H1 (cell line): ENCODE data around the gene MAP4K5. TPM values are rescaled to one million over a fixed set of nuclear protein-coding genes. Genes with fewer than 3 reads are reported as not detected.
A peak's percentile ranks its signal among the peaks of the same experiment; 100 is the strongest.

Source experiments
- CTCF ChIA-PET: fragments of 300-600 bp; sonication (Branson Sonifier 250); formaldehyde crosslinking; loops from one replicate; lab custom pipeline; 2021; ENCODE audit not compliant: partially characterized antibody; lab: Charles Lee
- POLR2A ChIA-PET: fragments of 300-600 bp; sonication (Branson Sonifier 250); formaldehyde crosslinking; loops from one replicate; lab custom pipeline; 2021; ENCODE audit warnings: inconsistent platforms; ENCODE audit not compliant: partially characterized antibody; lab: Charles Lee
- DNase-seq, 2 experiments: peaks; one replicate each; pipeline versions ENCODE4 v3.0.0 to v3.0.0-alpha.2; 2010 to 2022; ENCODE audit warnings: low spot score in 2 of 2, low read depth in 1 of 2, mixed read lengths in 1 of 2
- FAIRE-seq: peaks from 2 replicates; lab custom pipeline; 2011; peaks lifted over from hg19 to GRCh38; lab: Jason Lieb, UNC
- H2AFZ ChIP-seq: 2 replicates; pipeline ENCODE4 v1.8.1; 2012; ENCODE audit warnings: low read length, inconsistent platforms
- H2AK5ac ChIP-seq: 2 replicates; pipeline ENCODE4 v1.6.1; 2013; ENCODE audit warnings: low read depth, low read length
- H2BK120ac ChIP-seq: replicated peaks from 2 replicates; pipeline ENCODE3; 2013; ENCODE audit warnings: low read depth, low read length, inconsistent platforms
- H2BK12ac ChIP-seq: 2 replicates; pipeline ENCODE4 v1.6.1; 2013; ENCODE audit warnings: low read depth, low read length
- H2BK15ac ChIP-seq: 2 replicates; pipeline ENCODE4 v1.6.1; 2013; ENCODE audit warnings: low read length
- H2BK20ac ChIP-seq: 2 replicates; pipeline ENCODE4 v1.6.1; 2013; ENCODE audit warnings: low read length
- H2BK5ac ChIP-seq: 2 replicates; pipeline ENCODE4 v1.6.1; 2013; ENCODE audit warnings: low read depth, low read length
- H3K14ac ChIP-seq: 2 replicates; pipeline ENCODE4 v1.6.1; 2013; ENCODE audit warnings: inconsistent platforms; ENCODE audit not compliant: insufficient read length
- H3K18ac ChIP-seq: 2 replicates; pipeline ENCODE4 v1.6.1; 2013; ENCODE audit warnings: low read length; ENCODE audit errors: extremely low read depth
- H3K23ac ChIP-seq: 2 replicates; pipeline ENCODE4 v1.6.1; 2013; ENCODE audit warnings: inconsistent platforms; ENCODE audit not compliant: insufficient read length
- H3K23me2 ChIP-seq: 2 replicates; pipeline ENCODE4 v1.6.1; 2013; ENCODE audit warnings: low read depth, low read length
- H3K27ac ChIP-seq: 2 replicates; pipeline ENCODE4 v1.6.1; 2011; ENCODE audit warnings: low read depth, low read length, inconsistent platforms
- H3K27me3 ChIP-seq, 4 experiments: replicated peaks in 1 of 4; 1 replicate in 1 of 4; 2 replicates in 3 of 4; pipeline versions ENCODE4 v1.6.1 to v1.8.1; 2011 to 2013; ENCODE audit warnings: low read length in 3 of 4, mild to moderate bottlenecking in 3 of 4, inconsistent platforms in 2 of 4, mixed read lengths in 2 of 4, moderate library complexity in 1 of 4; ENCODE audit not compliant: control insufficient read depth in 3 of 4, insufficient read depth in 3 of 4; ENCODE audit errors: extremely low read depth in 1 of 4
- H3K36me3 ChIP-seq, 4 experiments: 2 replicates each; pipeline versions ENCODE4 v1.6.1 to v1.8.1; 2011 to 2013; ENCODE audit warnings: mild to moderate bottlenecking in 4 of 4, low read length in 3 of 4, moderate library complexity in 2 of 4, control low read depth in 1 of 4, inconsistent platforms in 1 of 4; ENCODE audit not compliant: insufficient read depth in 4 of 4, control insufficient read depth in 2 of 4
- H3K4ac ChIP-seq: replicated peaks from 2 replicates; pipeline ENCODE3; 2013; ENCODE audit warnings: low read length, low read depth, mixed read lengths, inconsistent platforms; ENCODE audit not compliant: insufficient read length
- H3K4me1 ChIP-seq, 4 experiments: replicated peaks in 1 of 4; 1 replicate in 1 of 4; 2 replicates in 3 of 4; pipeline versions ENCODE4 v1.6.1 to v1.8.1; 2011 to 2013; ENCODE audit warnings: low read length in 3 of 4, inconsistent platforms in 2 of 4, mixed read lengths in 1 of 4; ENCODE audit not compliant: insufficient read depth in 4 of 4, control insufficient read depth in 3 of 4
- H3K4me2 ChIP-seq, 2 experiments: 2 replicates each; pipeline versions ENCODE4 v1.6.1 to v1.8.1; 2011 to 2013; ENCODE audit warnings: low read depth in 2 of 2, low read length in 2 of 2, control low read depth in 1 of 2, inconsistent platforms in 1 of 2, mild to moderate bottlenecking in 1 of 2; ENCODE audit not compliant: insufficient read depth in 1 of 2
- H3K4me3 ChIP-seq, 4 experiments: fragments of 200-600, 300-600 bp in 1 of 4; sonication (generic), shearing (Covaris generic), sonication (Bioruptor Twin) in 1 of 4; 2 replicates each; pipeline versions ENCODE4 v1.5.1 to v1.8.1; 2011 to 2016; ENCODE audit warnings: low read length in 4 of 4, low read depth in 3 of 4, control low read depth in 2 of 4, inconsistent platforms in 2 of 4, mild to moderate bottlenecking in 2 of 4, mixed read lengths in 1 of 4, moderate library complexity in 1 of 4; ENCODE audit not compliant: insufficient read depth in 2 of 4; ENCODE audit errors: extremely low read depth in 1 of 4
- H3K56ac ChIP-seq: replicated peaks from 2 replicates; pipeline ENCODE3; 2013; ENCODE audit warnings: low read depth, mild to moderate bottlenecking, mixed read lengths, low read length, inconsistent platforms; ENCODE audit not compliant: insufficient read length
- H3K79me1 ChIP-seq: 2 replicates; pipeline ENCODE4 v1.6.1; 2013; ENCODE audit warnings: low read depth, low read length, control low read depth
- H3K79me2 ChIP-seq, 2 experiments: 2 replicates each; pipeline versions ENCODE4 v1.6.1 to v1.8.1; 2012 to 2013; ENCODE audit warnings: low read length in 2 of 2, mild to moderate bottlenecking in 2 of 2, inconsistent platforms in 1 of 2; ENCODE audit not compliant: insufficient read depth in 2 of 2, control insufficient read depth in 1 of 2
- H3K9ac ChIP-seq, 4 experiments: replicated peaks in 1 of 4; 1 replicate in 1 of 4; 2 replicates in 3 of 4; pipeline versions ENCODE4 v1.6.1 to v1.8.1; 2011 to 2013; ENCODE audit warnings: low read depth in 3 of 4, low read length in 3 of 4, control low read depth in 2 of 4, mild to moderate bottlenecking in 2 of 4, moderate library complexity in 2 of 4, inconsistent platforms in 1 of 4; ENCODE audit errors: extremely low read depth in 1 of 4
- H3K9me3 ChIP-seq, 2 experiments: 2 replicates each; pipeline versions ENCODE4 v1.6.1 to v1.8.1; 2012 to 2013; ENCODE audit warnings: mild to moderate bottlenecking in 2 of 2, moderate library complexity in 2 of 2, control low read depth in 1 of 2, inconsistent platforms in 1 of 2, low read depth in 1 of 2, low read length in 1 of 2, mixed read lengths in 1 of 2; ENCODE audit not compliant: insufficient read depth in 2 of 2
- H4K20me1 ChIP-seq, 2 experiments: replicated peaks in 1 of 2; 2 replicates each; pipeline versions ENCODE3 to v1.8.1; 2011 to 2013; ENCODE audit warnings: inconsistent platforms in 2 of 2, low read length in 2 of 2, mild to moderate bottlenecking in 1 of 2; ENCODE audit not compliant: insufficient read depth in 2 of 2, control insufficient read depth in 1 of 2
- H4K5ac ChIP-seq: 2 replicates; pipeline ENCODE4 v1.6.1; 2013; ENCODE audit warnings: low read length, low read depth, mixed read lengths, inconsistent platforms; ENCODE audit not compliant: insufficient read length
- H4K8ac ChIP-seq: 2 replicates; pipeline ENCODE4 v1.8.0; 2013; ENCODE audit warnings: mild to moderate bottlenecking, moderate library complexity, low read length, inconsistent platforms; ENCODE audit not compliant: insufficient read depth; ENCODE audit errors: extremely low read depth
- H4K91ac ChIP-seq: replicated peaks from 2 replicates; pipeline ENCODE3; 2013; ENCODE audit warnings: low read length, mixed read lengths, inconsistent platforms; ENCODE audit not compliant: insufficient read length
- ASH2L ChIP-seq: fragments of 200-600, 300-600 bp; sonication (generic); IDR thresholded peaks from one replicate; pipeline ENCODE4 v1.7.1; 2017; ENCODE audit warnings: low read length
- GTF2F1 ChIP-seq: IDR thresholded peaks from 2 replicates; pipeline ENCODE4 v1.6.1; 2012; ENCODE audit warnings: low read depth, low read length, improper control_type of control experiment, borderline replicate concordance
- SIN3A ChIP-seq, 2 experiments: IDR thresholded peaks in 1 of 2; conservative IDR thresholded peaks in 1 of 2; 2 replicates each; pipeline ENCODE4 v1.6.1; 2011 to 2012; ENCODE audit warnings: low read length in 2 of 2, improper control_type of control experiment in 1 of 2, low read depth in 1 of 2, mild to moderate bottlenecking in 1 of 2
- SIRT6 ChIP-seq: IDR thresholded peaks from one replicate; pipeline ENCODE4 v1.7.1; 2012; ENCODE audit warnings: low read length, inconsistent platforms
- ZNF274 ChIP-seq: IDR thresholded peaks from 2 replicates; pipeline ENCODE4 v1.7.0; 2012; ENCODE audit warnings: low read length, borderline replicate concordance; ENCODE audit errors: extremely low read depth
- WGBS, 2 experiments: shearing (Covaris generic) in 1 of 2; methylation state at CpG; one replicate each; pipeline versions ENCODE4 v1.1.6 to v1.1.7; 2013 to 2015; ENCODE audit warnings: low lambda C conversion rate in 2 of 2, mixed read lengths in 2 of 2, inconsistent platforms in 1 of 2, low coverage in 1 of 2, missing lambda C conversion rate in 1 of 2; ENCODE audit not compliant: insufficient replicate concordance in 2 of 2, insufficient coverage in 1 of 2, insufficient read length in 1 of 2; ENCODE audit errors: extremely low coverage in 1 of 2, missing lambda C conversion rate in 1 of 2; 5-methylcytosine and 5-hydroxymethylcytosine counted together
- polyA plus RNA-seq, 7 experiments: library from polyadenylated mRNA; depleted of rRNA in 3 of 7; stranded (reverse) in 5 of 7; unstranded in 2 of 7; fragments of >200 nt in 5 of 7; fragments of 200-250 nt in 2 of 7; gene quantifications; 1 replicate in 5 of 7; 2 replicates in 1 of 7; 4 replicates in 1 of 7; pipeline versions ENCODE4 v1.2.1 to v1.2.3, GENCODE V29; 2011 to 2013; ENCODE audit warnings: missing spikeins in 2 of 7, mixed read lengths in 2 of 7
- total RNA-seq: library from RNA; stranded (reverse); fragmentation: NEBNext Ultra II Directional; extraction: Animal tissue kit (Norgen Biotek cat#: 25700); gene quantifications from 2 replicates; pipeline ENCODE4 v1.2.1, GENCODE V29; 2021

Gene MAP4K5
- total and polyA plus RNA-seq, 2 of the 8 experiments (the other 6 are each of a cell fraction or from before 2014, with no cell fraction given): 7.6 to 34.5 TPM

GRCh38 chr14:50471838-50472465 lies 60.4 kb downstream of the MAP4K5 start:
- Histone ChIP-seq H4K20me1 (no peaks in the 10 kb centered on the region), H2BK5ac (no peak overlapping the region), H3K4me1 (no peaks in the 10 kb centered on the region), H3K9ac (no peak overlapping the region), H2AK5ac (no peak overlapping the region), H2BK12ac (no peak overlapping the region), H3K56ac (no peak overlapping the region), H3K23me2 (no peaks in the 10 kb centered on the region), H3K79me1 (no peaks in the 10 kb centered on the region), H3K27ac (no peak overlapping the region), H2BK15ac (no peak overlapping the region), H3K36me3 (peaks cover 2 to 45% (median 19%) of the 10 kb centered on the region in 4 experiments; a peak in 4 of 8 replicates), H3K27me3 (no peaks in the 10 kb centered on the region), H3K4me2 (no peak overlapping the region), H2BK20ac (no peak overlapping the region), H4K8ac (no peak overlapping the region), H3K14ac (no peak overlapping the region), H3K18ac (no peak overlapping the region), H4K91ac (no peak overlapping the region), H3K79me2 (no peaks in the 10 kb centered on the region), H3K23ac (no peak overlapping the region), H2BK120ac (no peak overlapping the region), H4K5ac (no peak overlapping the region), H3K9me3 (no peaks in the 10 kb centered on the region), H3K4me3 (no peak overlapping the region), H2AFZ (no peak overlapping the region), H3K4ac (no peak overlapping the region)
- ChIA-PET CTCF (no interaction called here), POLR2A (no interaction called here)
- 78% methylated on average over 6 of the region's 6 CpGs; no CpG with 5 or more reads in 1 of the 2 experiments for WGBS, 2 experiments
- FAIRE-seq (no peak), DNase-seq (no peak)
- TF ChIP-seq ASH2L (no peak), SIRT6 (no peak), GTF2F1 (no peak), SIN3A (conservative IDR thresholded peaks at IDR 0.05 in 1 of 2, IDR thresholded peaks at IDR 0.05 in 1 of 2; ENCODE audit: low read depth in 1 of 2, low read length in 2 of 2) (no peak), ZNF274 (peak; percentile 66)
- TF ChIP-seq, all 59 proteins: peak for 1
